SK-MEL-5 (cell line): Measurements from ENCODE around the gene NAB2. TPM values are rescaled to one million over a fixed set of nuclear protein-coding genes. Genes with fewer than 3 reads are reported as not detected.

ENCODE experiments used
- DNase-seq: peaks from one replicate; pipeline ENCODE4 v3.0.0-alpha.2; 2016; ENCODE audit warnings: low read depth, low spot score
- in situ Hi-C: cut with HindIII; loops from 2 replicates; pipeline ENCODE4 v1.10.0; 2016; ENCODE audit warnings: low sequenced_read_pairs, high pct_unique_total_duplicates, low pct_unique_long_range_greater_than_20kb
- total RNA-seq: library from RNA; depleted of rRNA; stranded (reverse); fragments of >200 nt; shearing (Covaris generic); gene quantifications from 2 replicates; pipeline ENCODE4 v1.2.3, GENCODE V29; 2014; rRNA removed

The NAB2 gene
- total RNA-seq, 1 experiment from 2014 or later, result 79.0 TPM

DNA sequence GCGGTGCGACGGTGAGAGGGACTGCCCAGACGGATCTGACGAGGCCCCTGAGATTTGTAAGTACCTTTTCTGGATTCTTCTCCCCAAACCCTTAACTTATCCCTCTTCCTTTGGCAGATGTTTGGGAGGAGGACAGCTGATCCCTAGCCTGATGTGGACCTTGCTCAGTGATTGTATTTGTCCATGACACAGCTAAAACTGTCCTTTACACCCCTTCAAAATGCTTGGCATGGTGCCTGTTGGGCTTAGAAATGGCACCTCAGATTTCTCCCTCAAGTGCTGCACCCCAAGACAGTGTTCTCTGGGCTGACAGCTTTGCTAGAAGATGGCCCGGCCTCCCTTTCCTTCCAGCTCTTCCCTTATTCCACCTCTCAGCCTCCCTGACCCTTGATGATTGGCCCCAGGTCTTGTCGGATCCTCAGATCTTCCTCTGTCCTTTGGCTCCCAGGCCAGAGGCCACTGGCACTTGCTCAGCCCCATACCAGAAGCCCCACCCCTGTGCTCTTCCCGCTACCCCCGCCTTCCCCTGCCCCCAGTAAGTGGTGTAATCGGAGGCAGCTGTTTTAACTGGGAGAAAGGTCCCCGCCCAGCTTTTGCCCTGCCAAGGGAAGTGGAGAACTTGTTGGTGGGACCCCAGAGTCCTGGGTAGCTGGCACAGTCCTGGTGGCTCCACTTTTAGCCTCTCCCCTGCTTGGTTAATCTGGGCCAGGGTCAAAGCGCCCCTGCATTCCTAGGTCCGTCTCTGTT is 49.8 kb downstream of the NAB2 start:
- in situ Hi-C loops, result no loop called here
- no peak for DNase-seq

DNA sequence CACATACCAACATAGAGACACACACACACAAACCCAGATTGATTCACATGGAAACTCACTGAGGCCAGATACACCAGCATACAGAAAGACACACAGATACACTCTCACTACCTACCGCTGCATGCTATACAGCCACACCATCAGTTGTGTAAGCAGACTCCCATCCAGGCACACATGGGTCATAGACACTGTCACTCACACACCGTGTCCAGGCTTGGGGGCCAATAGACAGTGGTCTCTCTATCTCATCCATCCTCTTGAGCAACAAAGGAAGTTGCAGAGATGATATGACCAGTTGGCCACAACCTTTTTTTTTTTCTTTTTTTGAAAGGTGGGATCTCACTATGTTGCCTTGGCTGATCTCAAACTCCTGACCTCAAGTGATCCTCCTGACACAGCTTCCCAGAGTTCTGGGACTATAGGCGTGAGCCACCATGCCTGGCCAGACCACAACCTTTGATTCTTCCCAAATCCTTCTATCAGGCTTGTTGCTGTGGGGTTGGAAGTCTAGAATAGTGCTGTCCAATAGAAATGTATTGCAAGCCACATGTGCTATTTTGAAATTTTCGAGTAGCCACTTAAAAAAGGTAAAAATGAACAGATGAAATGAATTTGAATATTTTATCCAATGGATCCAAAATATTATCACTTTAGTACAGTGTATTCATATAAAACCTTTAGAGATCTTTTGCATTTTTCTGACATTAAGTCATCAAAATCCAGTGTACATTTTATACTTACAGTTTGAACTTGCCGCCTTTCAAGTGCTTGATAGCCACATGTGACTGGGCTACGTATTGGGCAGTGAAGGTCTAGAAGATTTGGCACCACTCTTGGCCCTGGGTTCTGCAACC is 51.1 kb downstream of the NAB2 start:
- DNase-seq, result no peak
- in situ Hi-C loops, result no loop called here

DNA sequence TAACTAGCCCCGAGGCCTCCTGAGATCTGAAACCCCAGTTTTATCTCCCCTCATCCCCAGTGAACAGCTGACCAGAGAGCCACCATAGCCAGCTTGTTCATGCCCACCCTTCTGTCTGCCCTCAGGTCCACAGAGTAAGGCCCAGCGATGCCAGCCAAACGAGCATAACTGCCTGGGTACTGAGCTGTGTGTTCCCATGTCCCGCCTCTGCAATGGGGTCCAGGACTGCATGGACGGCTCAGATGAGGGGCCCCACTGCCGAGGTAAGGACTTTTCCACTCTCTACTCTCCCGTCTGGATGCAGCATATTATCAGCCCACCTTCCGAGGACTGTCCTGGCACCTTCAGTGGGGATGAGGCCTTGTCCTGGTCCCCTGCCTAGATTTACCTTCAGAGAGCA is 52.3 kb downstream of the NAB2 start:
- no peak for DNase-seq
- in situ Hi-C loops, result no loop called here

DNA sequence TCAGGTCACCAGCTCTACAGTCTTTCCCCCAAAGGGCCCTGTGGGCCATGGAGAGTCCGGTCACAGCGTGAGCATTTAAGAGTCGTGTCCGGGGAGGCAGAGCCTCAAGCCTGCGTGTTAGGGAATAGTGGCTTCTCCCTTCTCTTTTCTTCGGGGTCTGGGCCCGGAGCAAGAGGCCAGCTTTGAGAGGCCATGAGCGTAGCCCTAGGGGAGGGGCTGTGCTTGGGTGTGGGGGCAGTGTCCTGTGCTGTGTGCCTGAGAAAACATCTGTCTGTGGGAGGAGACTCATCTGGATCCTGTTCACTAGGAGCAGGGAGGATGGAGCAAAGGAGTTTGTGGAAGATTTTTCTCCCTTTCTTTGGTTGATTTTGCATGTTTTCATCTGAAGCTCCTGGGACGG is 53.2 kb downstream of the NAB2 start:
- no peak for DNase-seq
- in situ Hi-C loops, result no loop called here

DNA sequence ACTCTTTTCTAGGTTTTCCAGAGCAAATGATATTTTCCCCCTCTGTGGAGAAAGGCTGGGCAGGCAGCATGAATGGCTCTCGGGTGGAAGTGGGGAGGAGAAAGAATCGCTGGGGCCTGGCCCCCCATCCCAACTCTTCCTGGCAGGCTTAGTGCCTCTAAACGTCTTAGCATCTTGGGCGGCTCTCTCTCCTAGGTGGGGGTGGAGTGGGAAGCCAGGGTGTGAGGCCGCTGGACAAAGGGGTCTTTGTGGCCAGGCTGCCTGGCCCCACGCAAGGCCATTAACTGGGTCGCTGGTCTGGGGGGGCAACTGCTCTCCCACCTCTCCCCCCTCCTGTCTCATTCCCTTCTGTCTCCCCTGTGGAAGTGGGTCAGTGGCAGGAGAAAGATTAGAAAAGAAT is 53.8 kb downstream of the NAB2 start:
- in situ Hi-C loops, result no loop called here

DNA sequence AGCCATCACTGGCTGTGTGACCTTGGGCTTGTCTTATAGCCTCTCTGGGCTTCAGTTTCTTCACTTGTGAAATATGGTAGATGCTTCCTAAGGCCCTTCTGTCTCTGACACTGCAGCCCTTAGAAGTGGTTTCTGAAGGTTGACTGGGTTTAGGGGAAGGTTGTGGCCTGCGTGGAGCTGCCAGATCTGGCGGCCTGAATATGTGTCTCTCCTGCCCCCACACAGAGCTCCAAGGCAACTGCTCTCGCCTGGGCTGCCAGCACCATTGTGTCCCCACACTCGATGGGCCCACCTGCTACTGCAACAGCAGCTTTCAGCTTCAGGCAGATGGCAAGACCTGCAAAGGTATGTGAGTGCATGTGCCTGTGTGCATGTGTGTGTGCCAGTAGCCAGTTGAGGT is 54.5 kb downstream of the NAB2 start:
- in situ Hi-C loops, result no loop called here
- no peak for DNase-seq

More for the DNA sequence above, 53.8 kb downstream of the NAB2 start:
- no peak for DNase-seq

Other genes starting within 250 kb of the NAB2 start
- gene SDR9C7, start 154.7 kb upstream of the NAB2 start, total RNA-seq, result not detected in 2 replicates
- not detected in 2 replicates for gene RDH16, start 131.5 kb upstream of the NAB2 start, total RNA-seq
- gene ZBTB39, start 82.6 kb upstream of the NAB2 start, total RNA-seq, result 5.6 and 6.0 TPM in 2 replicates
- not detected in 2 replicates for gene TAC3, start 72.6 kb upstream of the NAB2 start, total RNA-seq
- gene MYO1A, start 39.0 kb upstream of the NAB2 start, total RNA-seq, result not detected in 2 replicates
- 30.5 and 30.9 TPM in 2 replicates for gene NEMP1, start 10.3 kb upstream of the NAB2 start, total RNA-seq
- 39.6 and 39.7 TPM in 2 replicates for gene STAT6, start 22.2 kb downstream of the NAB2 start, total RNA-seq
- 4.2 and 6.4 TPM in 2 replicates for gene LRP1, start 39.4 kb downstream of the NAB2 start, total RNA-seq
- not detected in 2 replicates for gene LRP1-AS, start 58.5 kb downstream of the NAB2 start, total RNA-seq
- 5.1 and 5.4 TPM in 2 replicates for gene NXPH4, start 127.7 kb downstream of the NAB2 start, total RNA-seq
- gene SHMT2, start 140.6 kb downstream of the NAB2 start, total RNA-seq, result 345 and 365 TPM in 2 replicates
- not detected in 2 replicates for gene STAC3, start 162.1 kb downstream of the NAB2 start, total RNA-seq